ENCODE measurements around the gene HTR3D.
"Not testable (repeated sequence)": the region's sequence is repeated elsewhere in the genome, so short reads cannot be mapped to it uniquely, and the experiment has no call there.

The HTR3D gene

GRCh38 chr3:184016811-184017671, 14.5 kb upstream of the HTR3D start:
- DNase-seq = peak; percentile 54 to 67

DNA sequence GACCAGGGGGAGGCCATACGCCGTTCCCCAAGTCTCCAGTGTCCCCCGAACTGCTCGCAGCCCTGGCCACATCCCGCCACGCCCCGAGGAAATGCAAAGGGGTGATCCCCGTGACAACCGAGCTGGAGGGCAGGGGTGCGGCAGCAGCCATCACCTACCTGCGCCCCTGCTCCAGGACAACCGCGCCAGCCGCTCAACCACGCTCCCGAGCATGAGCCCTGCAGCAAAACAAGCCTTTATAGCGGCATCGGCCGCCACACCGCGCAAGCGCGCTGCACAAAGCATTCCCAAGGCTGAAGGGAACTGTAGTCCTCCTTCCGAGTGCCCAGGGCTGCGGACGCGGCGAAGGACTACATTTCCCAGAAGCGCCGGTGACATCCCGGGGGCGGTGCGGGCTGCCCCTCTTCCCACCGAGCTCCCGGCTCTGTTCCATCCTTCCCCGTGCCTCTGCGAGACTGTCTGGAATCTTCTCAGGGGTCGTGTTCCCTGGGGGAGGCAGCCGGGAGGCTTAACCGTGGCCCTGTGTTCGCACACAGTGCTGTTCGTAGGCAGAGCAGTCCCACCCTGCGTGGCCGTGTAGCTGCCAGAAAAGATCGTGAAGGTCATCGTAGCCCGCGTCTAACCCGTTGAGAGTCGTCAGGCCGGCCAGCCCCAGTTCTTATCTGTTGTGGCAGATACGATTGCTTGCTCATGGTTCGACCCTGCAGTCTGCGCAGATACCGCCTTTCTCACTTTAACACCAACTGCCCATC, 13.7 kb upstream of the HTR3D start, which contains the start of gene ABCC5:
ABCC5 (minus strand) TSS at position 213 of the 752 bp plus-strand sequence. CDS start 3,492 bp downstream, outside the sequence.
- DNase-seq = peak; percentile 87 to 92

DNA sequence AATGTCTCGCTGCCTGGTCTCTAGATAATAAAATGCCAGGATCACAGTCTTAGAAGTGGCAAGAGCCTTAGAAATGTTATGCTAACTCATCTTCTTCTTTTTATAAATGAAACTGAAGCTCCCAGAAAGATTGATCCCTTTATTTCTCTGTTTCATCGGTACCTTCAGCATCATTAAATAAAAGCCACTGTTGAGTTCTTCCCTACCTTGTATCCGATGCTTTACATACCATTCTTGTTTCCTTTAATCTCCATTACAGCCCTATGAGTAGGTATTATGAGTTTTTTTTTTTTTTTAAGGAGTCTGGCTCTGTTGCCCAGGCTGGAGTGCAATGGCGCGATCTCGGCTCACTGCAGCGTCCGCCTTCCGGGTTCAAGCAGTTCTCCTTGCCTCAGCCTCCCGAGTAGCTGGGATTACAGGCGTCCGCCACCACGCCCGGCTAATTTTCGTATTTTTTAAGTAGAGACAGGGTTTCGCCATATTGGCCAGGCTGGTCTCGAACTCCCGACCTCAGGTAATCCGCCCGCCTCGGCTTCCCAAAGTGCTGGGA, 13.0 kb upstream of the HTR3D start:
- no peak for DNase-seq

DNA sequence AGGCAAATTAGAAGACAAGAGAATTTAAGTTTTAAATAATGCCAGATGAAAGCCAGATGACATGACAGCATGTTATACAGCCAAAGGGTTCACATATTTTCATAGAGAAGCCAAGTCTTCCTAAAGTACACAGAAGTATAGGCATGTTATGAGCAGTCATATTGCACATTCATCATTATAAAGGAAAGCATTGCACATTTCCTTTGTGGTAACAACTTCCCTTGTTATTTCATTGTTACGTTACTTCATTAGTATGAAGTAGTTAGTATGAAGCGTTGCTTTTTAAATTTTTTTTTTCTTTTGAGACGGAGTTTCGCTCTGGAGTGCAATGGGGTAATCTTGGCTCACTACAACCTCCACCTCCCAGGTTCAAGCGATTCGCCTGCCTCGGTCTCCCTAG, 9.2 kb upstream of the HTR3D start:
- peak; percentile 73 to 75 for DNase-seq

- DNase-seq = not testable (repeated sequence)
Measured at GRCh38 chr3:184025256-184025655, 6.3 kb upstream of the HTR3D start.

DNA sequence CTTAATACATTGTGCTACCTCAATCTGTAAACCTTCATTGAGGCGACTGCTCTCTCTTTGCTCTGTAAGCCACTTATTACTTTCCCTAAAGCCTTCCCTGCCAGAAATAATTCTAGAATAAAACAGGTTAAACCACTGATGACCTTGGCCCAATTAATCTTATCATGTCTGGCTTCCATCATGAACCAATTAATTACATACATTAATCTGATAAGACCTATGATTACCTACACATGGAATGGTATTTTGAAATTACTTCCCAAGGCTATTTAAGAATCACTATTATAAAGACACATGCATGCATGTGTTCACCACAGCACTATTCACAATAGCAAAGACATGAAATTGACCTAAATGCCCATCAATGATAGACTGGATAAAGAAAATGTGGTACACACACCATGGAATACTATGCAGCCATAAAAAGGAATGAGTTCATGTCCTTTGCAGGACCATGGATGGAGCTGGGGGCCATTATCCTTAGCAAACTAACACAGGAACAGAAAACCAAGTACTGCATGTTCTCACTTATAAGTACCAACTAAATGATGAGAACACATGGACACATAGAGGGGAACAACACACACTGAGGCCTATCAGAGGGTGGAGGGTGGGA, 3.2 kb upstream of the HTR3D start:
- not testable (repeated sequence) for DNase-seq

DNA sequence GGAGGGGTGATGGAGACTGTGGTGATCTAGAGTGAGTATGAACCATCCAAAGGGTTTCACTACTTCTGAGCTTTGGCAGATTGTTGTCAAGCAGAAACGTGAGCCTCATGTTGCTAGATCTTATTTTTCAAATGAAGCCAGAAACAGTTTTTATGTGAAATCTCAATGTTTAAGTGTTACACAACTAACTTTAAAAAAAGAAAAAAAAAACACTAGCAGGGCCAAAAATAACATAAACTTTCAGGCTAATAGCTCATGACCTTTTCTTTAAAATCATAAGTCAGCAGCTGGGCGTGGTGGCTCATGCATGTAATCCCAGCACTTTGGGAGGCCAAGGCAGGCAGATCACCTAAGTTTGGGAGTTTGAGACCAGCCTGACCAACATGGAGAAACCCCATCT, 2.1 kb upstream of the HTR3D start:
- no peak for DNase-seq

DNA sequence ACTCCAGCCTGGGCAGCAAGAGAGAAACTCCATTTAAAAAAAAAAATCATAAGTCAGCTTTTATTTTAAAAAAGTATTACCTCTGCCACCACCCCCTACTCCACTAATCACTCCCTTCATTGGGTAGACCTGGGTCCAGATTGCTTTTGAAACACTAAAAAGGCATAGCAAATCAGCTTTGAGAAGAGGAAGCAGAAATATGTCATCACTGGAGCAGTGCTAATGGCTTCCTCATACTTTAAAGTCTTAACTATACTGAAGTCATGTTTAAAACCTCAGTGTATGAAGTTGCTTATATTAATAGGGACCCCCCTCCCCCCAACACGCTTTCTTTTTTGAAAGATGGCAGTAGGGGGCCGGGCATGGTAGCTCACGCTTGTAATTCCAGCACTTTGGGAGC, 1.0 kb upstream of the HTR3D start:
- DNase-seq = peak in 1 of 2 donors; percentile 36

- DNase-seq = no peak
Measured at GRCh38 chr3:184037816-184038215, 6.3 kb downstream of the HTR3D start.

- not testable (repeated sequence) for DNase-seq
Measured at GRCh38 chr3:184038307-184038706, 6.8 kb downstream of the HTR3D start.

DNA sequence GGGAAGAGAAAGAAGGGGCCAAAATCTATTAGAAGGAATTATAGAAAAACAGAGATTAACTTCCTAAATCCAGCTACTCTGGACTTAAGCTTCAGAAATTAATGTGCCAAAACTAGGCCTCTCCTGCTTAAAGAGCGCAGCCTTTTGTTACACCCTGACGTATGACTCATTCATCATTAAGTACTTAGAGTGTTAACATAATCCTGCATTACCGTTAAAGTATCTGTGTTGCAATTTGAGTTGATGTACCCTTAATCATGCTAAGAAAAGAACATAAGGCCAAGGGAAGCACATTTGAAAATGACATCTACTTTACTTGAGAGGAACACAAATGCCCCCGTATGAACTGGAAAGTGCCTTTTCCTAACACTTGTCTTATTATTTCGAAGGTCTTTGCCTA, 7.9 kb downstream of the HTR3D start:
- no peak for DNase-seq

DNA sequence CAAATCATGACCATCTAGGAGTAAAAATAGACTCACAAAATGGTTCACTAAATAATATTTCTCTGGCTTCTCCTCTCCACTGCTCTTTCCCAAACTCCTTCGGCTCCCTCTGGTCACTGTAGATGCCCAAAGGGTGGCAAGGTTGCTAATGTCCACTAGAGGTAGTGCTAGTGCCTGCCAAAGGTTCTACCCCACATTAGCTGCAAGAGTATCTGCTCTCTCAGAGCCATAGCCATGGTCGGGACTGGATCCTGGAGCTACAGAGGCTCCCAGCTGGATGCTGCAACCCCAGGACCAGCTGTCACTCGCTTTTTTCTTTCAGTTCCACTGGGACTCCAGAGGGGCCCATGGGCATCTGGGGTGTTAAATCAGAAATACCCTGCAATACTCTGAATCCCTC, 8.5 kb downstream of the HTR3D start:
- DNase-seq = peak in 1 of 2 donors; percentile 12

DNA sequence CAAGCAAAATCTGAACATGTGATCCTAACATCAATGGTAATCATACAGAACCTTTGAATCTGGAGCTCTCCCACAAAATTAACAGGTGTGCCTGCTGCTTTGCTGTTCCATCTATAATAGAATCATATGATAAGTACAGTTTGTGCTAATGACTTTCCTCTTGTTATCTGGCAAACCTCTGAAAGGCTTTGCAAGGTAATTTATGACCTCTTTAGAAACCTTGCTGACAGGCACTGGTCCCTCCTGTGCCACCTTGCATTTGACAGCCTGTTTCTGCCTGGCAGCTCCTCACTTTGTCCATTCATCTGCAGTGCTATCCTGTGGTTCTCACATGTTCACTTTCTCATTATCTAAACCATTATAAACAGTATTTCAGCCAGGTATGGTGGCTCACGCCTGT, 11.1 kb downstream of the HTR3D start:
- no peak for DNase-seq

GRCh38 chr3:184045995-184046394, 14.5 kb downstream of the HTR3D start:
- DNase-seq = no peak

GRCh38 chr3:184050217-184050847, 18.8 kb downstream of the HTR3D start:
- no peak for DNase-seq

DNA sequence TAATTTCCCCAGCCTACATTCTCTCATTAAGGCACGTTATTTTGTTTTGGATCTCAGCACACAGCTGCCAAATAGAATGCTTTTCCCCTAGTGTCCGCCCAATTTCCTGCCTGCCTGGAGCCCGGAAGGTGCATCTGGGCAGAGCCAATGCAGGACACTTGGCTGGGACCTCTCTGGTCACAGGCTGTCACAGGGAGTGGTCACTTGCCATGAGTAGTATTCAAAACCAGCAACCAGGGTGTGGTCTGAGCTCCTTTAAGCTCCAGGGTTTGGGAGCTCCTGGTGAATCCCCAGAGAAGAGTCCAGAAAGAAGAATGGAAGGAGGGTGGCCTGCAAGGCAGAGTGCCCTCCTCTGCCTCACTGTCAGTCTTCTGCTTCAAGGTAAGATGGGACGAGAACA, 21.2 kb downstream of the HTR3D start, which contains the start of gene HTR3C:
HTR3C (plus strand) TSS at position 281 of the 400 bp plus-strand sequence; CDS start at position 315, 34 bp downstream.
- DNase-seq = no peak

DNA sequence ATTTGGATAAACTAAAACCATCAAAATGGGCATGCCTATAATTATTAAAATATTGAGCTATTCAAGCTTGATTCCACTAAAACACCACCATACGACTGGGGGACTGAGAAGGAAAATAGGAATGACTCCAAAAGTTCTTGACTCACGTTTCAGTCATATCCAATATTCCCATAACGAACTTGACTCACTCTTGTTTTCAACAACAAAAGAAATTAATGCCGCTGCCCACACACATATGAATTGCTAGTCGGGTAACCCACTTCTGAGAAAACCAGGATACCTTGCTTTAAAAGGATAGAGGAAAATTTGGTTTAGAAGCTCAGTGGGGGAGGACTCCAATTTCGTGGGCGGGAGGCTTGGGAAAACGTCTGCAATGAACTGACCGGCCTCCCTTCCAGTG, 26.5 kb downstream of the HTR3D start:
- DNase-seq = no peak

GRCh38 chr3:184059424-184059823, 27.9 kb downstream of the HTR3D start:
- no peak for DNase-seq

- DNase-seq = no peak
Measured at GRCh38 chr3:184062637-184063036, 31.1 kb downstream of the HTR3D start.

DNA sequence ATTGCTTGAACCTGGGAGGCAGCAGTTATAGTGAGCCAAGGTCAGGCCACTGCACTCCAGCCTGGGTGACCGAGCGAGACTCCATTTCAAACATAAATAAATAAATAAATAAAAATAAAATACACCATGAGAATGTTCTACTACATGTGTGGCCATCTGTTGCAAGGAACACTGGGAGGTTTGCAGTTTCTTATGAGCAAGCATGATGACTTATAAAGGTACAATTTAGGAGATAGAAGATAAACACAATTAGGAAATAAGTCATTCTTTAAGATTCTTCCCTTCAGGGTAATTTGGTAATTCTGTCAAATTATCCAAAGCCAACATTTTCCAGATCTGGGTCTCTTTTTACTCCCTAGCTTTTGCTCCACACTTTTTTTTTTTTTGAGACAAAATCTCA, 34.7 kb downstream of the HTR3D start:
- DNase-seq = no peak

DNA sequence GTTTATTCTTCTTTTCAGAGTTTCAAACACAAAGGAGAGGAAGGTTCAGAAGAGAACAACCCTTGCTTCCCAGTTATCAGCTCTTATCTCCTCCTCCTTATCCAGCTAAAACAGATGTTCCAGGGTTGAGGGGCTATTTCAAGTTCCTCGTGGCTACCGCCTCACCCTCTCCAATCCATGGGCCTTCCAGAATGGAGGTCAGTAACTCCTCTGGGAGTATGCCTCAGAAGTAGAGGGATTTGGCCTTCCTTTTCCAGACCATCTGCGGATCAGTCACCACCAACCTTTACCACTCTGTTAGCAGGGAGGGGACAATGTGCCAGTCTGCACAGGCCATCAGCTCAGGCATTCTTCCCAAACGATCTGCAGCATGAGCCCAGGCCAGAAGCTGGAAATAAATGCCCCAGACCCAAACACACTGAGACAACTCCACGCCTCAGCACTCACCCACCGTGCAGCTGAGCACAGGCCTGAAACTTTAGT, 36.1 kb downstream of the HTR3D start:
- DNase-seq = no peak

- DNase-seq = no peak
Measured at GRCh38 chr3:184068344-184068743, 36.8 kb downstream of the HTR3D start.

Measured in inflammatory macrophage treated with lipopolysaccharide for 1 hour (primary cell).